GM18870 (cell line): ENCODE measurements around the gene VSIR.

Experiments
- ATAC-seq: cut with Tn5 transposase; IDR thresholded peaks from one replicate; pipeline ENCODE4 v1.9.1; 2021; ENCODE audit warnings: moderate library complexity; ENCODE audit not compliant: unreplicated experiment

VSIR gene

GRCh38 chr10:71749396-71749795 lies 23.9 kb downstream of the VSIR start:
- ATAC-seq = no peak

DNA sequence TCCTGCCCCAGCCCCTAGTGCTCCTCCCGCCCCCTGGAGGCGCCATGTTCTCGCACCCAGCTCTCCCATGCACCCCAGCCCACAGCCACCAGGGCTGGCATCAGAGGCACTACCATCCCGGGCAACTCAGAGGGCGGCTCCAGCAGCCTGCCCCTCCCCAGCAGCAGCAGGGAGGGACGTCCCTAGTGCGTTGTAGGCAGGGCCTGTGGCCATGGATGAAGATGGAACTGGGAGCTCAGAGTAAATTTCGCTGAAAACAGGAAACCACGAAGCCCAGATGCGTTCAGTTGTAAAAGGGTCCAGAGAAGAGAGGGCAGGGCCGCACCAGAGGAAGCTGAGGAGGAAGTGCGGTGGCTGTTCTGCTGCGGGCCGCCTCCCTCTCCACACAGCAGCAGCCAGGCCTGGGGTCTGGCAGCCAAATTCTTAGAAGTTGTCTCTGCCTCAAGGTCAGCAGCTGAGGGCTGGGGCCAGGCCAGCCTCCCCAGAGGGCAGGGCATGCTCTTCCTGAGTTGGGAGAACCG lies 24.6 kb downstream of the VSIR start:
- ATAC-seq = no peak

DNA sequence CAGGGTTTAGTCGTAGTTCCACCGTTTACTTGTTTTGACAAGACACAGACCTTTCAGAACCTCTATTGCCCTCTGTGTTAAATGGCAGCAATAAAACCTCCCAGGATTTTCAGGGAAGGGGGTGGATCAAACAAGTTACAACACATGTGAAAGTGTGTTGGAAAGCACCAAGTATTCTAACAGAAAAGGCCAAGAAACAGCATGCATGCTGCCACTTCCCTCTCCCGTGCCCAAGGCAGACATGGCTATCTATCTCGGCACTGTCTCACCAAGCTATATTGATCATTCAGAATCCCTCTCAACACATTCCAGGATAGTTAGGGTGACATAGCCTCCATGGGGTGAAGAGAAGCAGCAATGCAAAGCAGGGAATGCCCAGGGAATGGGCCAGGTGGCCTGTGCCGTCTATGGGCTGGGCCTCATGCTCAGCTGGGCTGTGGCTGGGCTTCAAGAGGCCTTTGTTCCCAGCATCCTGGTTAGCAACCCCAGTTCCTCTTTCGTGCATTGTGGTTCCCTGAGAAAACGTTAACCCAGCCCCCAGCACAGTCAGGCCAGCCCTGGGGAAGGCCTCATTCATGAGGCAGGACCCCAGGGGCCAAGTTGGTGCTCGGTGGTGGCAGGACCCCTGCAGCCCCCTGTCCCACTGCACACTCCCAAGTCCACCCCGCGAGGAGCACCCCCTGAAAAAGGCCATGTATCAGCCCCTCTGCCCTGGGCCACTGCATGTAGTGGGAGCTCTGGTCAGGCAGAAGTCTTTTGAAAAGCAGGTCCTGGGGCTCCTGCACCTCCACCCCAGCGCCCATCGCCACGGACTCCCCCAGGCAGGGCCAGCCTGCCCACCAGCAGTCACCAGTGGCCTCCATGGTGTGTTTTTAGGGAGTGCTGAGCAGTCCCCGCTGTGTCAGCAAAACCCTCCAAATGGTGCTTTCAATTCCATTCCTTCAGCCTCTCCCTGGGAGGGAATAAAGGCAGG lies 25.5 kb downstream of the VSIR start:
- ATAC-seq = no peak

DNA sequence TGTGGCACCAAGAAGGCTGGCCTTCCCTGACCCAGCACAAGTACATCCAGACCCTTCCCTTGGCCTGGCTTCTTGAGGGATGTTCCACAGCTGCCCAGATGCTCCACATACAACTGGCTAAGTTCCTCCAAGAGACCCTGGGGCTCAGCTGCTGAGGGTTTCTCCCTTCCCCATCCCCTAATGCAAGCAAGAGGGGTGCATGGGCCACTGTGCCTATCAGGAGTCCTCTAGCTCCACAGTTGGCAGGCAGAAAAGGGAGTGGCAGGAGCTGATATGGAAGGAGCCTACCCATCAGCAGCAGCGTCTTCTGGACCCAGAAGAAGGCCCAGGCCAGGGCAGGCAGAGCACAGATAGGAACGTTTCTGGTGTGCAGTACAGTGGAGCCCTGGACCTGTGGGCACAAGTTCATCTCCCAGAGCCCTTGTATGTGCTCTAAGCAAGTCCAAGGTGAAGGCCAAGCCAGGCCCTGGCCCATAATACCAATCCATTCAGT lies 26.2 kb downstream of the VSIR start:
- ATAC-seq = no peak

DNA sequence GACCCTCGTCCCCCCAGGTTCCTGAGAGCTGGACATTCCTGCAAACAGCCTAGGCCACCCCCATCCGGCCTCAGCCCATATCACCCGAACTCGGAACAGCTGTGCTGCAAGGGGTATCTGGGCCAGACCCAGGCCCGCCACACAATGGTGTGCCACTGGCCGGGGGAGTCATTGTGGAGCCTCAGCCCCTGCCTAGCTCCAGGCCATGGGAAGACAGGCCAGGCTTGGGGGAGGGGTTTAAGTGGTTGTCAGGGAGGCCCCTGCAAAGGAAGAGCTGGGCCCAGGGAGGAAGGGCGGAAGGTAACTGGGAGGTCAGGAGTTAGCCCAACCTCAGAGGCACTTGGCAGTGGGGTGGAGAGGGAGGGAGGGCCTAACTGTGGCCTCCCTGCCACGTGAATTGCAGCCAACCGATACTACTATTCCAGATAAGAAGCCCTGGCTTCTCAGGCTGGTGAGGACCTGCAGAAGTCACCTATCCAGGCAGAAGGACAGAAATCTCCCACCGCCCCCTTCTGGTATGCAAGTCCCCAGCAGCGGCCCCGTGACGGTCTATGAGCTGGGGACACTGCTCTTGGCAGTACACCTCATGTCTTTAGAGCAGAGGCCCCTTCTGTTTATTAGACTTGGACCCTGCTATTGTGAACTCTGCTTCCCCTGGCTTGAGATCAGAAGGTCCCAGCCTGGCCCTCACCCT lies 26.8 kb downstream of the VSIR start:
- ATAC-seq = no peak

- no peak for ATAC-seq
These were observed 27.6 kb downstream of the VSIR start for GRCh38 chr10:71745664-71746250.

DNA sequence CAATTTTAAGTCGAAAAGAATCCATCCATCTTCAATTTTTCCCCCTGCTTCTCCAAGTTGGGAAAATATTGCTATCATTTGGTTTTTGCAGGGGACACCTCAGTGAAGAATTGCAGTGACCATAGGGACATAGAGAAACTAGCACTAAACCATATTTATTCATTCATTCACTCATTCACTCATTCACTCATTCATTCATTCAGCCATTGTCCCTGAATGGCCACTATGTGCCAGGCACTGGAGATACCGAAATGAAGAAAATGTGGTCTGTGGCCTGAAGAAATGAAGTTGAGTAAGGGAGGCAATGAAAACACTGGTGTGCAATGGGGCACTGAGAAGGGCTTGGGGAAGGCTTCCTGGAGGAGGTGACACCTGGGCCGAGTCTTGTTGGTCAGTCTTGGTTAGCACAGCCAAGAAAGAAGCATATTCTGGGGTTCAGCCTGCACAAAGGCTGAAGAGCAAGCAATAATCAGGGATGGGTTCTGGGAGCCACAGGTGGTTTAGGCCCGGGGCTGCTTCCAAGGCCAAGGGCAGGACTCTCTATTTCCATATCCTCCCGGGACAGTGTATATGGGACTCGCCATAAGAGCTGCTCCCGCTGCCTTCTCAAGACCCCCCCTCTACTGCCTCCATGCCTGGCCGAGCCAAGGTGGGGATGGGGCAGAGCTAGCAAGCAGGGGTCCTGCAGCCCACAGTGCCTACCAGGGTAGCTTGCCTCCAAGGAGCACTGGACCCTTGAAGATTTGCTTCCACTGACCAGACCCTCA lies 28.2 kb downstream of the VSIR start:
- no peak for ATAC-seq

DNA sequence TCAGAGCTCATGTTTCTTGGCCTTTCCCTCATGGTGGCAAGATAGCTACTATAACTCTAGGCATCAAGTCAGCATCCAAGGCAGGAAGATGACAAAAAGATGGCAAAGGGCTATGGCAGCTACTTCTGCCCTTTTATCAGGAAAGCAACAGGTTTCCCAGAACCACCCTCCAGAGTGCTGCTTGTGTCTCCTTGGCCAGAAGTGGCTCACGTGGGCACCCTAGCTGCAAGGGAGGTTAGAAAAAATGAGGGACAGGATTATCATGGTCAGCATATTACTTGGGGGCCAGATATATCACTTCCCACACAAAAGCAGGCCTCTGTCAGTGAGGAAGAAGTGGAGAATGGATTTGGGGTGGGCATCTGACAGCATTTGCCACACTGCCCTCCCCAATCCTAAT lies 29.5 kb downstream of the VSIR start:
- no peak for ATAC-seq

- ATAC-seq = no peak
These were observed 30.1 kb downstream of the VSIR start for GRCh38 chr10:71743089-71743838.

- ATAC-seq = no peak
These were observed 30.8 kb downstream of the VSIR start for GRCh38 chr10:71742301-71743088.

DNA sequence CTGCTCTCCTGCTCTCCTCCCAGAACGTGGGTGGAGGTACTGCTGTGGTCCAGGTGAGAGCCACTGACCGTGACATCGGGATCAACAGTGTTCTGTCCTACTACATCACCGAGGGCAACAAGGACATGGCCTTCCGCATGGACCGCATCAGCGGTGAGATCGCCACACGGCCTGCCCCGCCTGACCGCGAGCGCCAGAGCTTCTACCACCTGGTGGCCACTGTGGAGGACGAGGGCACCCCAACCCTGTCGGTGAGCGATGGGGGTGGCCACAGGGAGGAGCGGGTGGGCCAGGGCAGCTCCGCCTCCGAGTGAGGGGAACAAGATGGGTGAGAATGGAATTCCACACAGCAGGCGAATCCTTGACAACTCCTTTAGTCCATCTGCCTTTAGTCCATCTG lies 31.6 kb downstream of the VSIR start:
- no peak for ATAC-seq

GRCh38 chr10:71741029-71741428 lies 32.3 kb downstream of the VSIR start:
- no peak for ATAC-seq

DNA sequence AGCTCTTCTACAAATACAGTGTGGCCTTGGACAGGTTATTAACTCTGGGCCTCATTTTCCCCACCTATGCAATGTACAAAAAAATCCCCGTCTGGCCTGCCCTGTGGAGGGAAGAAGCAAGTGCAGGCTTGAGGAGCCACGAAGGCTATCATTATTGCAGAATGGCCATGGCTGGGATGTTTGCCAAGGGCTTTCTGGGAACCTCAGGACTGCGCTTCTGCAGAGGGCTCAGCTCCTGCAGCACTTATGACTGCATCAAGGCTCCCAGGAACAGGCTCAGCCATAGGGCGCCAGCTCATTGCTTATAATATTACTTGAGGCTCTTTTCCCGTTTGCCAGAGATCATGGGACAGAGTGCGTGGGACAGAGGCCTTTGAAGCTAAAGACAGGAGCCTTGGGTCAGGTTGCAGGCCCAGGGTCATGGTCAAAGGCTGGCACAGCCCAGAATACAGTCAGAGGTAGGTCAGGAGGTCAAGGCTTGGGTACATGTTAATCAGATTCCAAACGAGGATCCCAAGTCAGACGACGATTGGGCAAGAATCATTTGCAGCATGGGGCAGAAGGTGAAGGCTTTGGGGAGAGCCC lies 33.2 kb downstream of the VSIR start:
- no peak for ATAC-seq

DNA sequence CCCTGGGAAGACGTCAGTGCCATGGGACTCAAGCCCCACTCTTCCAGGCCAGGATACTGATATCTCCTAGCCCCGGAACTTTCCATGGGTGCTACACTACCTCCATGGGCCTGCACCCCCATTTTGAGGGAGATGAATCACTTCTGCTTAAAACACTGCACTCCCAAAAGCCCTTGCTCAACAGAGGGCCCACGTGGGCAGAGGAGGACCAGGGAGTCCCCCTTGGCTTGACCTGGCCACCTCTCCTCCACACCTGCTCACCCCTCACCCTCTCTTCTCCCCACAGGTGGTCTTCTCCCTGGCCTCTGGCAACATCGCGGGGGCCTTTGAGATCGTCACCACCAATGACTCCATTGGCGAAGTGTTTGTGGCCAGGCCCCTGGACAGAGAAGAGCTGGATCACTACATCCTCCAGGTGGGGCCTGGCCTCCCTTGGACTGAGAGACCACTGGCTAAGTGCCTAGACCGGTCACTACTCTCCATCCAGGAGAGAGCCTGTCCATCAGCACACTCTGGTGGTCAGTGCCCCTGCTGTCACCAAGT lies 33.9 kb downstream of the VSIR start:
- ATAC-seq = no peak

- no peak for ATAC-seq
These were observed 35.5 kb downstream of the VSIR start for GRCh38 chr10:71737834-71738197.

DNA sequence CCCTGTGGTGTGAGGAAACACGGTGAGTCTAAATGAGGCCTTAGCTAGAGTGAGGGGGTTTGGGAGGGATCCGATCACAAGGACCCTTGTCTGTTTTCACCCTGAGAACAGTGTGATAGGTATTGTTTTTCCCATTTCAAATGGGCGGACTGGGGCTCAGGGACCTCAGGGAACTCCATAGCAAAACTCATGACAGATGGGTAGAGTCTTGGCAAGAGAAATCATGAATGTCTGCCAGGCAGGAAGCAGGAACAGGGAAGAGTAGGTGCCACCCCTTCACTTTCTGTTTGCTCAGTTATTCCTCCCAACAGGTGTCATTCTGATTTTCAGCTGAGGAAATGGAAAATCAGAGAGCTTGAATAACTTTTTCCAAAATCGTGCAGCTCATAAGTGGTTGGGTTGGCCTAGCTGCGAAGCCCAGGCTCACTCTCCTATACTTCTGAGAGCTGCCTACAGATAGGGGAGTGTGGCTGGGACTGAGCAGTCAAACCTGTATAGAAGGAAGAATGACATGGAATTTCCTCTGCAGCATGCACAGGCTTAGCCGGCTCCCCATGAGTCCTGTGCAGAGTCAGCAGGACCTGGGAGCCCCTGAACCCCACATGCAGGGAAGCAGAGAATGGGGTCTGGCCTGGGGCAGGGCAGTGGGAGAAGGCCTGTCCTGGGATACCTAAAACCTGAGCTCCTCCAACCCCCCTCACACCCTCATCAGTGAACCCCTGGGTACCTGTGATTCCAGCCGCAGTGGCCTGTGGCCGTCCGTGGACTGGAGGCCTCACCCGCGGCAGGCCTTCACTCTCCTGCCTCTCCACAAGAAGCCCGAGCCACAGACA lies 36.1 kb downstream of the VSIR start:
- ATAC-seq = no peak

- ATAC-seq = no peak
These were observed 36.8 kb downstream of the VSIR start for GRCh38 chr10:71736570-71736952.
